ENCODE results near the gene ITGB1.

GRCh38 chr10:32957341-32958084 is 517 bp downstream of the ITGB1 start:
- no peak for TF ChIP-seq CTCF (IDR thresholded peaks at IDR 0.05)
- TF ChIP-seq EP300 (IDR thresholded peaks at IDR 0.05): no peak
- no peak for TF ChIP-seq POLR2A (IDR thresholded peaks at IDR 0.05)
